ENCODE data around the gene DENND5A.

DENND5A gene

DNA sequence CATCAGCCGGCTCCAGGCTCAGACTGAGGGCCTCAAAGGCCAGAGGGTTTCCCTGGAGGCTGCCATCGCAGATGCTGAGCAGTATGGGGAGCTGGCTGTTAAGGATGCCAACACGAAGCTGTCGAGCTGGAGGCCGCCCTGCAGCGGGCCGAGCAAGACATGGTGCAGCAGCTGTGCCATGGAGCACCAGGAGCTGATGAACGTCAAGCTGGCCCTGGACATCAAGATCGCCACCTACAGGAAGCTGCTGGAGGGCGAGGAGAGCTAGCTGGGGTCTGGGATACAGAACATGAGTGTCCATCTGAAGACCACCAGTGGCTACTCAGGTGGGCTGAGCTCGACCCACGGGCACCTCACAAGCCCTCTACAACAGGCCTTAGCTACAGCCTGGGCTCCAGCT, 169.7 kb downstream of the DENND5A start:
- H3K9ac ChIP-seq (ENCODE audit: low read depth, low read length) = no peak overlapping the region
- H3K27me3 ChIP-seq (ENCODE audit: control insufficient read depth, insufficient read depth, low read length) = peaks cover 26% of the 10 kb centered on the region
- H3K27ac ChIP-seq (ENCODE audit: low read depth, low read length) = no peak overlapping the region
- H3K36me3 ChIP-seq (ENCODE audit: control insufficient read depth, insufficient read depth, low read length) = no peaks in the 10 kb centered on the region
- no peak overlapping the region for H3K4me3 ChIP-seq (ENCODE audit: low read depth, low read length)
- peaks cover 10% of the 10 kb centered on the region for H3K4me1 ChIP-seq (ENCODE audit: control insufficient read depth, insufficient read depth, low read length)
- H3K9me3 ChIP-seq (ENCODE audit: control insufficient read depth, insufficient read depth, low read length) = no peaks in the 10 kb centered on the region

DNA sequence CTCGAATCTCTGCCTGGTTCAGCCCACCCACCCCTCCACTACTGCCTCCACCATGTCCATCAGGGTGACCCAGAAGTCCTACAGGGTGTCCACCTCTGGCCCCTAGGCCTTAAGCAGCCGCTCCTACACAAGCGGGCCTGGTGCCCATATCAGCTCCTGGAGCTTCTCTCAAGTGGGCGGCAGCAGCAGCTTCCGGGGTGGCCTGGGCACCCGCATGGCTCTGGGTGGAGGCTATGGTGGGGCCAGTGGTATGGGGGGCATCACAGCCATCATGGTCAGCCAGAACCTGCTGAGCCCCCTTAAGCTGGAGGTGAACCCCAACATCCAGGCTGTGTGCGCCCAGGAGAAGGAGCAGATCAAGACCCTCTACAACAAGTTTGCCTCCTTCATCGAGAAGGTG, 170.7 kb downstream of the DENND5A start:
- no peak overlapping the region for H3K27ac ChIP-seq (ENCODE audit: low read depth, low read length)
- H3K4me3 ChIP-seq (ENCODE audit: low read depth, low read length) = no peak overlapping the region
- peaks cover 36% of the 10 kb centered on the region for H3K27me3 ChIP-seq (ENCODE audit: control insufficient read depth, insufficient read depth, low read length)
- H3K4me1 ChIP-seq (ENCODE audit: control insufficient read depth, insufficient read depth, low read length) = peaks cover 15% of the 10 kb centered on the region
- H3K9ac ChIP-seq (ENCODE audit: low read depth, low read length) = no peak overlapping the region
- H3K9me3 ChIP-seq (ENCODE audit: control insufficient read depth, insufficient read depth, low read length) = no peaks in the 10 kb centered on the region
- H3K36me3 ChIP-seq (ENCODE audit: control insufficient read depth, insufficient read depth, low read length) = no peaks in the 10 kb centered on the region

GRCh38 chr11:9092853-9093778, 172.0 kb downstream of the DENND5A start:
- H3K27me3 ChIP-seq (ENCODE audit: control insufficient read depth, insufficient read depth, low read length) = peaks cover 41% of the 10 kb centered on the region
- H3K9ac ChIP-seq (ENCODE audit: low read depth, low read length) = no peak overlapping the region
- no peaks in the 10 kb centered on the region for H3K9me3 ChIP-seq (ENCODE audit: control insufficient read depth, insufficient read depth, low read length)
- peaks cover 15% of the 10 kb centered on the region for H3K4me1 ChIP-seq (ENCODE audit: control insufficient read depth, insufficient read depth, low read length)
- H3K36me3 ChIP-seq (ENCODE audit: control insufficient read depth, insufficient read depth, low read length) = no peaks in the 10 kb centered on the region
- no peak overlapping the region for H3K4me3 ChIP-seq (ENCODE audit: low read depth, low read length)
- H3K27ac ChIP-seq (ENCODE audit: low read depth, low read length) = no peak overlapping the region

DNA sequence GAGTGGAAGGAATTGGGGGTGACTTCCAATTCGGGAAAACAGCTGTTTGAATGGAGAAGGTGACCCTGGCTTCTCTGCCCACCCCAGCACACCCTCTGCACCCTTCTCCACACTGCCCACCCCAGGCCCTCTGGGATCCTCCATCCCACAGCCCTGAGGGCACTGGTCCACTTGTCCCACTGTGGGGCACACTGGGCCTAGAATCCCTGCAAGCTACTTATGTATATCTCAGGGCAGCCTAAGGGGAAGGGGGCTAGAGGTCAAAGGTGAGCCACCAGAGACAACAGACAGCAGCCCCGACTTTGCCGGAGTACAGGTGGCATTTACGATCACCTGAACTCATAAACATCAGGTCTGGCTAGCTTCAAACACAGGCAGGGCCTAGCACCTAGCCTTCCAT, 173.1 kb downstream of the DENND5A start:
- Histone ChIP-seq H3K9ac (ENCODE audit: low read depth, low read length) (no peak overlapping the region), H3K27me3 (ENCODE audit: control insufficient read depth, insufficient read depth, low read length) (peaks cover 41% of the 10 kb centered on the region), H3K9me3 (ENCODE audit: control insufficient read depth, insufficient read depth, low read length) (no peaks in the 10 kb centered on the region), H3K36me3 (ENCODE audit: control insufficient read depth, insufficient read depth, low read length) (no peaks in the 10 kb centered on the region), H3K27ac (ENCODE audit: low read depth, low read length) (no peak overlapping the region), H3K4me1 (ENCODE audit: control insufficient read depth, insufficient read depth, low read length) (peaks cover 15% of the 10 kb centered on the region), H3K4me3 (ENCODE audit: low read depth, low read length) (peak overlapping the region; percentile 27; the same call in 1 of the 2 replicates)

DNA sequence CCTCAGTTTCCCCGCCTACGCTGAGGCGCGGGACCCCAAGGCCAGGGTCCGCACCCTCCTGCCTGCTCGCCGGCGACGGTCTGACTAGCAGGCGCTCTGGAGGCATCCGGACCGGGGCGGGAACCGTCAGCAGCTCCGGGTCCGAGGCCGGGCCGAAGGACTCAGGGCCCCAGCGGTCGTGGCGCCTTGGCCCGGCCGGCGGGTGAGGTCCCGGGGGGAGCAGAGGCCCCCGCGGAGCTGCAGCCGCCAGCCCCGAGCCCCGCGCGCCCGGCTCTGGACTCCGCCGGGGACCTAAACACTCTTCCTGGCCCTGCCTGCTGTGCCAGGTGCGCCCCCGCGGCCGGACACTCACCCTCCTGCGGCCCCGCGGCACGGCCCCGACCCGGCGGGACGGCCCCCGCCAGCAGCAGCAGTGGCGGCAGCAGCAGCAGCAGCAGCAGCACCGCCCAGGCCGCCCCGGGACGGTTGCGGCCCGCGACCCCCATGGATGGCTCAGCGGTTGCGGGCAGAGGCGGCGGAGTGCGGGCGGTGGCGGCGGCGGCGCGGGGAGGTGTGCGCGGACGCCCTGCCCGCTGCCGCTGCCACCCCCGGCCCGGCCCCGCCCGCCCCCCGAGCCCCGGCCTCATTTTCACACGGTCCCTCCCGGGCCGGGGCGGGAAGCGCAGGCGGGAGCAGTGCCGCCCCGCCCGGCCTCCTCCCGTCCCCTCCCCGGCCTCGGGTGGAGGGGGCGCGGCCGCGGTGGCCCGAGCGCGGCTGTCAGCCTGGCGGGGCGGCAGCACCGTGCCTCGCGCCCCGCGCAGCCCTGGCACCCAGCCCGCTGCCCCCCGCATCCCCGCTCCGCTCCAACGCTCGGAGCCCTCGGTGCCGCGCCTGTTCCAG, 173.9 kb downstream of the DENND5A start, which contains the start of gene SCUBE2:
Gene SCUBE2, minus strand, starts transcription at position 556 of the 879 bp plus-strand sequence. Its CDS starts 71 bp downstream, at position 485.
- no peak within 1 kb of the TSS for H3K27ac ChIP-seq (ENCODE audit: low read depth, low read length)
- H3K36me3 ChIP-seq (ENCODE audit: control insufficient read depth, insufficient read depth, low read length) = no peaks in the 10 kb centered on the region
- H3K27me3 ChIP-seq (ENCODE audit: control insufficient read depth, insufficient read depth, low read length) = peaks cover 41% of the 10 kb centered on the region
- peak within 1 kb of the TSS; percentile 56 for H3K4me3 ChIP-seq (ENCODE audit: low read depth, low read length)
- H3K9me3 ChIP-seq (ENCODE audit: control insufficient read depth, insufficient read depth, low read length) = no peaks in the 10 kb centered on the region
- H3K4me1 ChIP-seq (ENCODE audit: control insufficient read depth, insufficient read depth, low read length) = peaks cover 15% of the 10 kb centered on the region
- H3K9ac ChIP-seq (ENCODE audit: low read depth, low read length) = no peak within 1 kb of the TSS

GRCh38 chr11:9090488-9091043, 174.6 kb downstream of the DENND5A start:
- Histone ChIP-seq H3K4me3 (ENCODE audit: low read depth, low read length) (peak overlapping the region; percentile 56), H3K27ac (ENCODE audit: low read depth, low read length) (no peak overlapping the region), H3K9ac (ENCODE audit: low read depth, low read length) (no peak overlapping the region), H3K36me3 (ENCODE audit: control insufficient read depth, insufficient read depth, low read length) (no peaks in the 10 kb centered on the region), H3K4me1 (ENCODE audit: control insufficient read depth, insufficient read depth, low read length) (peaks cover 15% of the 10 kb centered on the region), H3K9me3 (ENCODE audit: control insufficient read depth, insufficient read depth, low read length) (no peaks in the 10 kb centered on the region), H3K27me3 (ENCODE audit: control insufficient read depth, insufficient read depth, low read length) (peaks cover 41% of the 10 kb centered on the region)

DNA sequence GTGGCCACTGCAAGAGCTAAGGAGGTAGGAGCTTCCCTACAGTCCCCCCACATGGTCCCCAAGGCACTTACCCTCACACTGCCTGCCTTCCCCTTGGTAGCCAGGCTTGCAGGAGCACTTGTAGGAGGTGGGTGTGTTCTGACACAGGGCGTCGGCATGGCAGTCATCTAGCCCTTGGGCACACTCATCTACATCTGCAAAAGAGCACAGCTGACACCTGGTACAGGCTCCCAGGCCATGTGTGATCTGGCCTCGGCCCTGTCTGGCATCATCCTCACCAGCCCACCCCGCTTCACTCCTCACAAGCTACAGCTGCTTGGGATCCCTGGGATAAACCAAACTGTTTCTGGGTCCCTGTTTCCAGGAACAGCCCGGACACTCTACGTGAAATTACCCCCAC, 175.5 kb downstream of the DENND5A start:
- Histone ChIP-seq H3K4me3 (ENCODE audit: low read depth, low read length) (no peak overlapping the region), H3K9me3 (ENCODE audit: control insufficient read depth, insufficient read depth, low read length) (no peaks in the 10 kb centered on the region), H3K4me1 (ENCODE audit: control insufficient read depth, insufficient read depth, low read length) (peaks cover 15% of the 10 kb centered on the region), H3K9ac (ENCODE audit: low read depth, low read length) (no peak overlapping the region), H3K27me3 (ENCODE audit: control insufficient read depth, insufficient read depth, low read length) (peaks cover 41% of the 10 kb centered on the region), H3K27ac (ENCODE audit: low read depth, low read length) (no peak overlapping the region), H3K36me3 (ENCODE audit: control insufficient read depth, insufficient read depth, low read length) (no peaks in the 10 kb centered on the region)

- Histone ChIP-seq H3K9me3 (ENCODE audit: control insufficient read depth, insufficient read depth, low read length) (no peaks in the 10 kb centered on the region), H3K27ac (ENCODE audit: low read depth, low read length) (no peak overlapping the region), H3K27me3 (ENCODE audit: control insufficient read depth, insufficient read depth, low read length) (peaks cover 41% of the 10 kb centered on the region), H3K4me3 (ENCODE audit: low read depth, low read length) (no peak overlapping the region), H3K4me1 (ENCODE audit: control insufficient read depth, insufficient read depth, low read length) (peaks cover 15% of the 10 kb centered on the region), H3K9ac (ENCODE audit: low read depth, low read length) (no peak overlapping the region), H3K36me3 (ENCODE audit: control insufficient read depth, insufficient read depth, low read length) (no peaks in the 10 kb centered on the region)
Measured at GRCh38 chr11:9089061-9089460, 176.1 kb downstream of the DENND5A start.

Measured in HUES48 (cell line).